Measurements from ENCODE around the gene GPI. TPM values are rescaled to one million over a fixed set of nuclear protein-coding genes. Genes with fewer than 3 reads are reported as not detected.
"Not testable (repeated sequence)": the region's sequence is repeated elsewhere in the genome, so short reads cannot be mapped to it uniquely, and the experiment has no call there.

Gene GPI
- 100 to 1,000 TPM; 133 to 172 (median 153) TPM for polyA plus RNA-seq (ENCODE audit: insufficient read length in 10 of 10)
- long read RNA-seq, donor 1, full-length matches to known transcripts = 28 of 47 reads
- long read RNA-seq, donor 1, partial matches to known transcripts = 19 of 47 reads
- long read RNA-seq, donor 1, other reads (novel, unspliced or antisense) = 0 of 47 reads
- long read RNA-seq, donor 2, full-length matches to known transcripts = 22 of 28 reads
- long read RNA-seq, donor 2, partial matches to known transcripts = 6 of 28 reads
- long read RNA-seq, donor 2, other reads (novel, unspliced or antisense) = 0 of 28 reads
- long read RNA-seq, donor 3, partial matches to known transcripts = 0 of 1 reads
- long read RNA-seq, donor 3, other reads (novel, unspliced or antisense) = 0 of 1 reads
- long read RNA-seq, donor 4, full-length matches to known transcripts = 28 of 28 reads
- long read RNA-seq, donor 4, partial matches to known transcripts = 0 of 28 reads
- long read RNA-seq, donor 4, other reads (novel, unspliced or antisense) = 0 of 28 reads
- long read RNA-seq, donor 5, full-length matches to known transcripts = 57 of 83 reads
- long read RNA-seq, donor 5, partial matches to known transcripts = 26 of 83 reads
- long read RNA-seq, donor 5, other reads (novel, unspliced or antisense) = 0 of 83 reads
- long read RNA-seq, donor 6, full-length matches to known transcripts = 39 of 39 reads
- long read RNA-seq, donor 6, partial matches to known transcripts = 0 of 39 reads
- long read RNA-seq, donor 6, other reads (novel, unspliced or antisense) = 0 of 39 reads
- long read RNA-seq, donor 7, full-length matches to known transcripts = 20 of 25 reads
- long read RNA-seq, donor 7, partial matches to known transcripts = 5 of 25 reads
- long read RNA-seq, donor 7, other reads (novel, unspliced or antisense) = 0 of 25 reads
- long read RNA-seq, donor 8, full-length matches to known transcripts = 15 of 15 reads
- long read RNA-seq, donor 8, partial matches to known transcripts = 0 of 15 reads
- long read RNA-seq, donor 8, other reads (novel, unspliced or antisense) = 0 of 15 reads
- long read RNA-seq, donor 9, full-length matches to known transcripts = 9 of 9 reads
- long read RNA-seq, donor 9, partial matches to known transcripts = 0 of 9 reads
- long read RNA-seq, donor 9, other reads (novel, unspliced or antisense) = 0 of 9 reads

DNA sequence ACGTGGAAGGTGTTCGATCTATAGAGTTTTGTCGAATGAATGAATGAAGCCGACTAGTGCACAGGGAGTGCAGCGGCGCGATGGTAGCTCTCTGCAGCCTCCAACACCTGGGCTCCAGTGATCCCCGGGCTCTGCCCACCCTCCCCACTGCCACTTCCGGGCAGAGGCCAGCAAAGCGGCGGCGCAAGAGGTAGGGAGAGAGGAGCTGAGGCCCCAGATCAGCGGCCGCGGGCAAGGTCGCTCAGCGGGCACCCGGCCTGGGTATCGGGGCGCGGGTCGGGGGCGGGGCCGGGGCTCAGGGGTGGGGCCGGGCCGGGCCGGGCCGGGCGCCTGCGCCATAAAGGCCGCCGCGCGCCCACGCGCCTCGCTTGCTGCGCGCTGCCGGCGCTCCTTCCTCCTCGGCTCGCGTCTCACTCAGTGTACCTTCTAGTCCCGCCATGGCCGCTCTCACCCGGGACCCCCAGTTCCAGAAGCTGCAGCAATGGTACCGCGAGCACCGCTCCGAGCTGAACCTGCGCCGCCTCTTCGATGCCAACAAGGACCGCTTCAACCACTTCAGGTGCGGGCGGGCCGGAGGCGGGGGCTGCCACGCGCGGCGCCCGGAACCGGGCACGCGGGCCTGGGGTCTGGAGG, at the start of gene GPI:
GPI (plus strand) TSS at position 367 of the 633 bp plus-strand sequence; CDS start at position 438, 71 bp downstream.
- peak; percentile 39 to 76 (median 64) for DNase-seq

DNA sequence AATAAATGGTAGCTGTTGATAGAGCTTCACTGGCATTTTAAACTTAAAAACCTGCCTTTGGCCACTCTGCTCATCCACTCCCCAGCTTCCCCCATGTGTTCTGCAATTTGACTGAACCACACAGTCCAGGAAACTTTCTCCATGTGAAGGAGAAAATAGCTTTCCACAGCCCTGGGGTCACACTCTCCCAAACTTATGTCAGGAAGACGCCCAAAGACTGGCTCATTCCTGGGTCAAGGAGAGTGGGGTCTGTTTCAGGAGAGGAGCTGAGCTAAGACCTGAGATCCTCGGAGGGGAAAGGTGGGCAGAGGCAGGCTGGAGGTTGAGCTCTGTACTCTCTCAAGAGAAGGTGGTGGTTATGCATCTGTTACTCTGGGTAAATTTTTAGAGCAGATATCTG, 48.7 kb upstream of the GPI start:
- no peak for DNase-seq

DNA sequence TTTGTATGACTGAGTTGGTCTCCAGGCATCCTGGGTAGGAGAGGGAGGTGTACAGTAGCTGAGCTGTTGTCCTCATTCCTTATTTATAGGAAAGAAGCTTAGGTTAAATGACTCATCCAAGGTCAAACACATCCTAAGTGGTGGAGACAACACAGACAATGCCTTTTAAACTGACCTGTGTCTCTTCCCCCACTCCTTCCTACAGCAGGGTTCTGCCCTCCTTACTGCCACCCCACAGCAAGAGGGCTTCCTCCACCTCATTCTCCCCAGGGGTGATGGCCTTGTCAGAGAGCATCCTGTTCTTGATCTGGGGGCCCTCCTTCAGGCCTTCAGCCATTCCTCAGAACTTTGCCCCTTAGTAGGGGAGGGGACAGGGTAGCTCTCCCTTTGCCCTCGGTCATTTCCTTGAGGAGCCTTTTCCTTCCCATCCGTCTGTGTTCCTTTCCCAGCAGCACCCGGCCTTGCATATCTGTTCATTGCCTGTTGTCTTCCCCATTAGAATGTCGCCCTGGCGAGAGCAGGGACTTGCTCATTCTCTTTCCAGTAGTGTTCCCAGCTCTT, 48.2 kb upstream of the GPI start:
- DNase-seq = no peak

DNA sequence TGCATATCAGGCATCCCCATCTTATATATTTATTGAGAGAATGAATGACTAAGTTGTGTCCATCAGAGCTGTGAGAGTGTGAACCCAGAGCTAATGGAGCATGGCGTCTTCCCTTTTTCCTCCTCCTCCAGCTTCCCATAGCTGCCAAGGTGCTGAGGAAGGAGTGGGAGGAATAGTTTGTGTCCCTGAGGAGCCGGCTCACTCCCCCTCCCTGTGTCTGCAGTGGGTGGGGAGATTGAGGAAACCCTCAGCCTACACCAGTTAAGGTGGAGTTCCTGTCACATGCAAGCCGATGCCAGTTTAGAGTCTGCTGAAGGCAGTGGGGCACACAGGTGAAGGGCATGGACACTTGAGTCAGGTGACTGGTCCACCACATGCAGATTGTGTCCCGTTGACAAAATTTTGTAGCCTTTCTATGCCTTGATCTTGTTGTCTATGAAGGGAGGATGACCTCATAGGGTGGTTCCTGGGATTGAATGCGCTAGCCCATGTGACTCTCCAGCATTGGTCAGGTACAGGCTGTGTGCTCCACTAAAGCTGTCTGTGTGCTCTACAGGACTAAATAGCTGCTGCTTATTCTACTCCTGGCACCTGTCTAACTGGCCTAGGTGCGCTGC, 47.6 kb upstream of the GPI start:
- DNase-seq = no peak

DNA sequence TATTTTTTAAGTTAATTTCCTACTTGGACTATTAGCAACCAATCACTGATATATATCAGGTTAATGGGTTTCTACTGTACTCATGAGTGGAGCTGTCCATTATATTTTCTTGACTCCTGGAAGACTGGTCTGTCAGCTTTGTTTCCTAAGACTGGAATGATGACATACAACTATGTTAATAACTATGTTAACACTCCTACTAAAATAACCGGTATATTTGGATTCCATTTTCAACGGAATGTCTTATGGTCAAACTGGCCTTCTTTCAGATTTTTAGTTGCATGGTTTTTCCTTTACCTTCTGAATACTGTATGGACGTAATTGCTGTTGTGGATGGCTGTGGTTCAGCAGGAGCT, 45.8 kb upstream of the GPI start:
- DNase-seq = no peak

DNA sequence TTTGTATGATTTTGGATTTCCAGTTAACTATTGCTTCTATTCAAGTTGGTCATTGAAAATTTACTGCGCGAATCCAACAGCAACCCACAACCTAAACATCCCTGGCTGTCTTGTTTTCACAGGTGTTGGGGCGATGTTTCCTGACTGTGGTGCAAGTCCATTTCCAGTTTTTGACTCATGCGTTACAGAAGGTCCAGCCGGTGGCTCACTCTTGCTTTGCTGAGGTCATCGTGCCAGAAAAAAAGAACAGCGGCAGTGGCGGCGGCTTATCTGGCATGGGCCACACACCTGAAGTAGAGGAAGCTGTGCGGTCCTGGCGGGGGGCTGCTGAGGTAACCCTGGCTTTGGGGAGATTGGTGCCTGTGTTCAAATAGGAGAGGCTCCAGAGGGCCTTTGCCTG, 45.2 kb upstream of the GPI start:
- no peak for DNase-seq

DNA sequence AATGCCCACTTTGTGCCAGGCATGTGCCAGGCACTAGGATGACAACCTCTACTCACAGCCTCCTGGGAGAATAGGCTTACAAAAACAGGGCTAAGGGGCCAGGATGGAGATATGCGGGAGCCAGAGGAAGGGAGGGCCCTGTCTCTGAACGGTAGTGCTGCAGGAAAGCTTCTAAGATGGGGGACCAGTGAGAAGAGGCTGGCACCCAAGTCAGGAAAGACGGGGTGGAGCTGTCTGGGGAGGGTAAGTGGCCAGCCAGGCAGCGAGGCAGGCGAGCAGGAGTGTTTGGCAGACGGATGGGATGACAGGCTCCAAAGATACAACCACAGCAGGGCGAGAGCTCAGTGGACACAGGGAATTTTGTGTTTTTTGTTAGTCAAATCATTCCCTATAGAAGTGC, 44.7 kb upstream of the GPI start:
- DNase-seq = no peak

DNA sequence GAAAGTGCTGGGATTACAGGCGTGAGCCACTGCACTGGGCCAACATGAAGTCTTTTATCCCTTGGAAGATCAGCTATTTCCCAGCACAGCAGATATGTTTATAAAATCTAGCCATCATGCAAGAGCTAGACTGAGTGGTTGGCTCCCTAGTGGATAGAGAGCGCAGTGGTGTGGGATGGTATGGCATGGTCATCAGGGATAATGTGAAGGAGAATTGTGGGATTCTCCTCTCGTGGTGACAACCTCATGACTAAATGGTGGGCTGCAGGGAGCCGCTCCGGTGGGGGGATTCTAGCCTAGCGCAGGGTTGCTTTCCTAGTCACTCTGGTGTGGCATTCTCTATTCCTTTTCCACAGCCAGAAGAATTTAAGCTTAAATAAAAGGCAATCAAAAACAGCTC, 43.3 kb upstream of the GPI start:
- DNase-seq = no peak

DNA sequence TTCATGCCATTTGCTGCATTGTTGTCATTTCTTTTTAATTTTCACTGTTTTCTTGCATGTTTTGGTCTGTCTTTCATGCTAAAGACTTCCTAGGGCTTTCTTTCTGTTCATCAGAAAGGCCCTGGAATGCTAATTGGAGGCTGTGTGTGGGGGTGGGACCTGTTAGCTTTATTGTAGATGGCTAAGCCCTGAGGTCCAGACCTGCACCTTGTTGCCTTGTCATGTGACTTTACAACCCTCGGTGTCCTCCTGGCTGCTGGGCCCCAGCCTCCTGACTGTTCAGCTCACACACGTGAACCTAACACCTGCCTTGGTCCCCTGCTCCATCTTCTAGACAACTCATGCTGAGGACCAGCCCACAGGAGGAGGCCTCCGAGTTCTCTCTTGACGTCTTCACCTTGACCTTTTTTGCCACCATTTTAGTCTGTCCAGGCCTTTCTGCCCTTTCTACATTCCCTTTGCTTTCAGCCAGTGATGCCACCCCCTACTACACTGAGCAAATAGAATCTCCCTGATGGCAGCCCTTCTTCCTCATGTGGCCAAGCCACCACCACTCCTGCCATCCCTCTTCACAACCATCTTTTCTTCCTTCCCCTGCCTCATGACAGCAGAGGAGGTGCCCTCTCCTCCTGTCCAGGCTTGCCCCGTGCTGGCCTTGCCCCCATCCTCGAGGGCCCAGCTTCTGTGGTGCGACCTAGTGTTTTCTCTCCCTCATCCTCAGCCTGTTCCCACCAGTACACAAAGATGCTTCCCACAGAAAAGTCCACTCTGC, 41.4 kb upstream of the GPI start:
- DNase-seq = no peak

DNA sequence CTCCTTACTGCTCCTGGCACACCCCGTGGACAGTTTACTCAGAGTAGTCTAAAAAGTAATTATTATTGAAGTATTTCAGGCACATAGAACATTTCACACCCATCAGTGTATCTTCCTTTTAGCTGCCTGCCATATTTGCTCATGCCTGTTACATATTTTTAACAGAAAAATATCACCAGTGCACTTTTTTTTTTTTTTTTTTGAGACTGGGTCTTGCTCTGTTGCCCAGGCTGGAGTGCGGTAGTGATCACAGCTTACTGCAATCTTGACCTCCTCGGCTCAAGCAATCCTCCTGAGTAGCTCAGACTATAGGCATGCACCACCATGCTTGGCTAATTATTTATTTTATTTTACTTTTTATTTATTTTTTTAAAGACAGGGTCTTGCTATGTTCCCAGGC, 40.7 kb upstream of the GPI start:
- no peak for DNase-seq

DNA sequence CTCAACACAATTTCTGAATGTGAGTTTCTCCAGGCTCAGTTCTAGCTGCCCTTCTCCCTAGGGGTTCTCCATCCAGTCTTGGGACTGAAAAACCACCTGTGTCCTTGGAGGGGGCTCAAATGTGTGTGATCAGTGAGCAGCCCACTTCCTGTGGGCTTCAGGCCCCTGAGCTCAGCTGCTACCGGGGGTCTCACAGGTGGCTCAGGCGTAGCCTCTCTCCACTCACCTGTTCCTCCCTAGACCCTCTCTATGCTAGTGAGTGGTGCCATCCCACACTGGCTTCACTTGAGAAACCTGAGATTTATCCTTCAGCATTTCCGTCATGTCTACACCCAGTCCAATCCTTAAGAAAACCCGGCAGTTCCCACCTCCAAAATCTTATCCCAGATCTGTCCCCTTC, 39.8 kb upstream of the GPI start:
- no peak for DNase-seq

DNA sequence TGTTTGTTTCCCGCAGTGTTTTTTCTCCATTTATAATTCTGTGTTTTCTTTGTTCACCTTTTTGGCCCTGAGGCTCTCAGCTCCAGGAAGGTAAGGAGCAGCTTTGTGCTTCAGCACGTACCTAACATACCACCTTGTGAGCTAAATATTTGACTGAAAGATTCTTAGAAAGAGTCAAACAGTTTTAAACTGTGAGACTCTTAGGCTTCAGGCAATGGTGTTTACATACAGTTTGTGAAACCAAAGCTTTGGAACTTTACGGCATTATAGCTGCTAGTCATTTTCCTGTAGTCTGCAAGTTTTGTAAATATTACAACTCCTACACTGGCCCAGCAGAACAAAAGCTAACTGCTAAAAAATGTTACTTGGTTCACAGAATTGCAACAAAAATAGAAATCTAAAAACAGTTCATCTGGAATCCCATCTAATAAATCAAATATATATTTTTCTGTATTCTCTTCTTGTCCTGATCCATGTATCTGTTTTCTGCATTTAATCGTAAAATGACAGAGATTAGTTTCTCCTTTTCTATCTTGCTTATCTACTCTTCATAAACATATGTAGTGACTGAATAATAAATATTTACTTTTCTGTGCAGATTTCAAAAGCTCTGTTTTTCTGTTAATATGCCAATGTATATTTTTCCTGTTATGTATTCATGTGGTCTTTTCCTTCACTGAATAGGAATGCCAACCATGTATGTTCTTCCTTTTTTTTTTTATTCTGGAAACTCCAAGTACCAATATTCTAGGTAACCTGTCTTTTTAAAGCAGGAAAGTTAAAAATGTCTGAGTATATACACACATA, 38.8 kb upstream of the GPI start:
- DNase-seq = no peak

DNA sequence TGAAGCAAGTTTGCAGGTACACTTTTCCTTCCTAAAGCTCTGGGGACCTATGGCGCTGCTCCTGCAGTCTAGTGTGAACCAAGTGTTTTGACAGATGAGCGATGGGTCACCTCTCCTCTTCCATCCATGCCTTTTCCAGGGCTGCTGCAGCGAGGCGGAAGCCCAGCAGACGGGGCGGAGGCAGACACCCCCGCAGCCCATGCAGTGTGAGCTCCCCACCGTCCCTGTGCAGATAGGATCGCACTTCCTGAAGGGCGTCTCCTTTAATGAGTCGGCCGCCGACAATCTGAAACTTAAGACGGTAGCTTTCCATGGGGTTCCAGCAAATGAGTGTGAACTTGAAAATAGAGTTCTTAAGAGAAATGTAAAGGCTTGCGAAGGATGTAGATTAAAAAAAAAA, 37.1 kb upstream of the GPI start:
- DNase-seq = no peak

DNA sequence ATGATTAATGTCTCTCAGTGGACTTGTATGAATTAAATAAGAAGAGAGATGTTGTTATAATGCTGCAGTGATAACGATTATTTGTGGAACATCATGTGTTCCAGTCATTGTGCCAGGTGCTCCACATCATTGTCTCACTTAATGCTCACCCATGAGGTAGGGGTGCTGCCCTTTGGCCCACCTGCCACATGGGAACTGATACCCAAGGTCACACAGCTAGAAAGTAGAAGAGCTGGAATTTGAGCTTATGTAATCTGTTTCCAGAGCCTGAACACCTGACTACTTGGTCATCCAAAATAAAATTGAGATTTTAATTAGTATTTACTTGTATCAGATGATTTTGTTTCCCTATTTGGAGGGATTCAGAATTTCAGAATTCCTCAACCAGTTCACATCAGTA, 36.0 kb upstream of the GPI start:
- no peak for DNase-seq

DNA sequence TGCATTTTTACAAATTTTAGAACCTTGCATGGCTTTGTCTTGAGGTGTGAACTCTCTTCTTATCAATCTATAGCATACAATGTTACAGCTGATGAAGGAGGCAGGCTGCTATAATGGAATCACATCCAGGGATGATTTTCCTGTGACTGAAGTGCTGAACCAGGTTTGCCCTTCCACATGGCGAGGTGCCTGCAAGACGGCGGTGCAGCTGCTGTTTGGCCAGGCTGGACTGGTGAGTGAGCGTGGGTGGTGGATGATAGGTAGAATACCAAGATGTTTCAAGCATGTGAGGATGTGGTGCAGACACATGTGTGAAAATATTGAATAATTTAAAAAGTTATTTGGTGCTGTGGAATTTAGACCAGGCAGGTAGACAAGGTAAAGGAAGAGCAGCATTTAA, 34.9 kb upstream of the GPI start:
- DNase-seq = no peak

DNA sequence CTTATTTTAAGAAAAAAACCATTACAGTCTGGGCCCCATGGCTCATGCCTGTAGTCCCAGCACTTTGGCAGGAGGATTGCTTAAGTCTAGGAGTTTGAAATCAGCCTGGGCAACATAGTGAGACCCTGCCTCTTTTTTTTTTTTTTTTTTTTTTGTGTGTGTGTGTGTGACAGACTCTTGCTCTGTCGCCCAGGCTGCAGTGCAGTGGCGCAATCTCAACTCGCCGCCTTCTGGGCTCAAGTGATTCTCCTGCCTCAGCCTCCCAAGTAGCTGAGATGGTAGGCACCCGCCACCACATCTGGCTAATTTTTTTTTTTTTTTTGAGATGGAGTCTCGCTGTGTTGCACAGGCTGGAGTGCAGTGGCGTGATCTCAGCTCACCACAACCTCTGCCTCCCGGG, 34.4 kb upstream of the GPI start:
- not testable (repeated sequence) for DNase-seq

DNA sequence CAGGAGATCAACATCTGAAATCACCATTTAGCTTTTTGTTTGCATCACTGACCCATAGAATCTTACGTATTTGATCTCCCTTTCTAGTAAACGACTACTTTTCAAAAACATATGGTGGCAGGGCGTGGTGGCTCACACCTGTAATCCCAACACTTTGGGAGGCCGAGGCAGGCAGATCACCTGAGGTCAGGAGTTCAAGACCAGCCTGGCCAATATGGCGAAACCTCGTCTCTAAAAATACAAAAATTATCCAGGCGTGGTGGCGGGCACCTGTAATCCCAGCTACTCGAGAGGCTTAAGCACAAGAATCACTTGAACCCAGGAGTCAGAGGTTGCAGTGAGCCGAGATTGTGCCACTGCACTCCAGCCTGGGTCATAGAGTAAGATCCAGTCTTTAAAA, 33.4 kb upstream of the GPI start:
- not testable (repeated sequence) for DNase-seq

DNA sequence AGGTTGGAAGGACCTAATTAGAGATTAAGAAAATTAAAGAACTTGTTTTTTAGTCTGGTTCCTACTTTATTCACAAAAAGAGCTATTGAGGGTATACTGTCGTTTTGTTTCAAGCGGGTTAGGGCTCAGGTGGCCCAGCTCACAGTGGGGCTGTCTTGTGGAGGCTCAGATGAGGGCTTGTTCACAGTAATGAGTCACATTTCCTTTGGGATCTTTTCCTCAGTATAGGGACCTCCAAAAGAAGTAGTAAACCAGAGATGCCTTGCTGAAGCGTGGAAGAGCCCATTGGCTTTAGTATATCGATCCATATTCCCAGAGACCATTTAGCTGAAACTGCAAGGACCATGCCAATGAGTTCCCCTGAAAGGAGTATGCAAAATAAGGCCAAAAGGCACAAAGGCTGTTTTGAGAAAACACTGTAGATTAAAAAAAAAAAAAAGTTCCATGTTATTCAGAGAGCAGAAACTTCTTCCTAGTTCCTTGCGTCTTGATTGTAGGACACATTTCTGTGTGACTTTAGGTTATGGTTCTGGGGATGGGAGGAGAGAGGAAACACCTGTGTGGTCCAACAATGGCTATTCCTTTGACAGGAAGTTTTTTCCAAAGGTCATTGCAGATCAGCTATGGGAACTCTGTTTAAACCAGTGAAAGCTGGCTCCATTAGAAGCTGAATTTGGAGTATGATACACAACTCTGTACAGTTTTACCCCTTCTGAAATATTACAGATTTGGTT, 32.8 kb upstream of the GPI start:
- DNase-seq = no peak

DNA sequence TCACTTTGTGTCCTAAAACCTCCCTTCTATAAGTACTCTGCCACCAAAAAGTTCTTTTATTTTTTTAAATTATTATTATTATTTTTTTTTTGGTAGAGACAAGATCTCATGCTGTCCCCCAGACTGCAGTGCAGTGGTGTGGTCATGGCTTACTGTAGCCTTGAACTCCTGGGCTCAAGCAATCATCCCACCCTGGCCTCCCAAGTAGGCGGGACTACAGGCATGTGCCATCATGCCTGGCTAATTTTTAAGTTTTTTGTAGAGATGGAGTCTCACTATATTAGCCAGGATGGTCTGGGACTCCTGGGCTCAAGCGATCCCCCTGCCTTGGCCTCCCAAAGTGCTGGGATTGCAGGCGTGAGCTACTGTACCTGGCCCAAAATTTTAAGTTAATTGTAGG, 29.1 kb upstream of the GPI start:
- DNase-seq = no peak
